HepG2 (cell line): Measurements from ENCODE around the gene H6PD. TPM values are rescaled to one million over a fixed set of nuclear protein-coding genes. Genes with fewer than 3 reads are reported as not detected.

Experiments
- CCDC6 ChIP-seq: sonication (generic); formaldehyde crosslinking; IDR thresholded peaks from 2 replicates; pipeline ENCODE4 v1.8.1; 2022; ENCODE audit warnings: mild to moderate bottlenecking, missing genetic modification reagents, moderate library complexity
- FOXO1 ChIP-seq: sonication (generic); formaldehyde crosslinking; IDR thresholded peaks from 2 replicates; pipeline ENCODE4 v1.4.0; 2020; ENCODE audit warnings: missing genetic modification reagents
- HIVEP1 ChIP-seq: sonication (generic); formaldehyde crosslinking; IDR thresholded peaks from 2 replicates; pipeline ENCODE4 v1.4.0; 2020; ENCODE audit warnings: mild to moderate bottlenecking, missing genetic modification reagents
- HOXA9 ChIP-seq: sonication (generic); formaldehyde crosslinking; IDR thresholded peaks from 2 replicates; pipeline ENCODE4 v1.8.1; 2022; ENCODE audit warnings: missing genetic modification reagents, mild to moderate bottlenecking, moderate library complexity, borderline replicate concordance
- IRX3 ChIP-seq: sonication (generic); formaldehyde crosslinking; IDR thresholded peaks from 2 replicates; pipeline ENCODE4 v1.8.1; 2023; ENCODE audit warnings: mild to moderate bottlenecking, low read depth, missing genetic modification reagents, borderline replicate concordance
- MAFF ChIP-seq: IDR thresholded peaks from 2 replicates; pipeline ENCODE4 v1.6.1; 2011; ENCODE audit warnings: low read depth, low read length, improper control_type of control experiment
- MXD4 ChIP-seq: IDR thresholded peaks from 2 replicates; pipeline ENCODE4 v1.6.1; 2016; ENCODE audit warnings: mild to moderate bottlenecking, missing biosample characterization, missing genetic modification reagents
- MXI1 ChIP-seq: IDR thresholded peaks from 3 replicates; pipeline ENCODE4 v1.6.1; 2012; ENCODE audit warnings: low read depth, low read length, inconsistent platforms, borderline replicate concordance
- PRPF4 ChIP-seq: fragments of 200-400 bp; formaldehyde crosslinking; IDR thresholded peaks from 2 replicates; pipeline ENCODE4 v1.6.1; 2016; ENCODE audit warnings: low read length, low read depth; ENCODE audit not compliant: poor library complexity, severe bottlenecking
- PTBP1 ChIP-seq: fragments of 200-400 bp; formaldehyde crosslinking; IDR thresholded peaks from 2 replicates; pipeline ENCODE4 v1.6.1; 2018; ENCODE audit warnings: low read length, low read depth; ENCODE audit not compliant: poor library complexity, severe bottlenecking
- RXRA ChIP-seq: sonication (generic); formaldehyde crosslinking; IDR thresholded peaks from 2 replicates; pipeline ENCODE4 v1.5.1; 2020; ENCODE audit warnings: missing genetic modification reagents
- SALL1 ChIP-seq: sonication (generic); formaldehyde crosslinking; IDR thresholded peaks from 2 replicates; pipeline ENCODE4 v1.8.0; 2022; ENCODE audit warnings: mild to moderate bottlenecking, missing genetic modification reagents
- SP140L ChIP-seq: sonication (generic); formaldehyde crosslinking; IDR thresholded peaks from 2 replicates; pipeline ENCODE4 v1.4.0; 2020; ENCODE audit warnings: missing genetic modification reagents, borderline replicate concordance
- ZBTB21 ChIP-seq: sonication (generic); formaldehyde crosslinking; IDR thresholded peaks from 2 replicates; pipeline ENCODE4 v1.4.0; 2020; ENCODE audit warnings: missing genetic modification reagents
- ZNF124 ChIP-seq: sonication (generic); formaldehyde crosslinking; IDR thresholded peaks from 2 replicates; pipeline ENCODE4 v1.4.0; 2020; ENCODE audit warnings: missing genetic modification reagents
- ZNF230 ChIP-seq: sonication (generic); formaldehyde crosslinking; IDR thresholded peaks from 2 replicates; pipeline ENCODE4 v1.4.0; 2020; ENCODE audit warnings: mild to moderate bottlenecking, missing genetic modification reagents
- ZNF331 ChIP-seq: sonication (generic); formaldehyde crosslinking; IDR thresholded peaks from 2 replicates; pipeline ENCODE4 v1.4.0; 2020; ENCODE audit warnings: missing genetic modification reagents
- ZNF768 ChIP-seq: sonication (generic); formaldehyde crosslinking; IDR thresholded peaks from 2 replicates; pipeline ENCODE4 v1.4.0; 2020; ENCODE audit warnings: missing genetic modification reagents
- ZSCAN31 ChIP-seq: sonication (generic); formaldehyde crosslinking; IDR thresholded peaks from 2 replicates; pipeline ENCODE4 v1.5.0; 2020; ENCODE audit warnings: low read depth, mild to moderate bottlenecking, missing genetic modification reagents
- polyA plus RNA-seq, 8 experiments: library from polyadenylated mRNA; depleted of rRNA in 3 of 8; stranded (reverse) in 7 of 8; unstranded in 1 of 8; fragments of >200 nt; fragmentation: Illumina TruSeq in 4 of 8; extraction: Trizol in 4 of 8; gene quantifications; 2 replicates each; pipeline versions ENCODE4 v1.2.1 to v1.2.3, GENCODE V29; 2011 to 2016; ENCODE audit warnings: low read depth in 4 of 8, missing spikeins in 1 of 8, mixed read lengths in 1 of 8; ENCODE audit not compliant: insufficient read depth in 1 of 8
- total RNA-seq, 5 experiments: library from RNA; depleted of rRNA; stranded (reverse); fragments of >200 nt; fragmentation: Illumina TruSeq; extraction: Trizol; gene quantifications; 2 replicates each; pipeline ENCODE4 v1.2.3, GENCODE V29; 2016; ENCODE audit warnings: low read depth in 1 of 5
- TF ChIP-seq, protein P1 (sequence below): sonication (generic); formaldehyde crosslinking; IDR thresholded peaks from 2 replicates; pipeline ENCODE4 v1.5.0; 2020; ENCODE audit warnings: missing genetic modification reagents
- TF ChIP-seq, protein P2 (sequence below): sonication (generic); formaldehyde crosslinking; IDR thresholded peaks from 2 replicates; pipeline ENCODE4 v1.5.1; 2020; ENCODE audit warnings: missing genetic modification reagents, mild to moderate bottlenecking, borderline replicate concordance
- TF ChIP-seq, protein P3 (sequence below): sonication (generic); formaldehyde crosslinking; IDR thresholded peaks from 2 replicates; pipeline ENCODE4 v1.4.0; 2020; ENCODE audit warnings: low read depth, mild to moderate bottlenecking, missing genetic modification reagents
- TF ChIP-seq, protein P4 (sequence below): sonication (generic); formaldehyde crosslinking; IDR thresholded peaks from 2 replicates; pipeline ENCODE4 v1.5.1; 2020; ENCODE audit warnings: mild to moderate bottlenecking, missing genetic modification reagents

Gene H6PD
- total and polyA plus RNA-seq, 2 of the 13 experiments (the other 11 are each of a cell fraction or from before 2014, with no cell fraction given), result 9.3 to 14.1 TPM

- TF ChIP-seq ZBTB21 (peak; percentile 82), FOXO1 (CRISPR knock-in tag) (peak; percentile 76), HOXA9 (0 out of 2 replicates have a peak, but pooled peaks have one; percentile 70), SALL1 (peak; percentile 87), MXD4 (CRISPR knock-in tag) (peak; percentile 40; the same call in 1 of the 2 replicates), ZNF124 (CRISPR knock-in tag) (peak; percentile 48), MAFF (no peak), CCDC6 (CRISPR knock-in tag) (peak; percentile 89; the same call in 1 of the 2 replicates), ZNF768 (CRISPR knock-in tag) (peak; percentile 66), PTBP1 (no peak), SP140L (CRISPR knock-in tag) (no peak), ZNF230 (no peak), PRPF4 (no peak), IRX3 (no peak), HIVEP1 (CRISPR knock-in tag) (peak; percentile 23; the same call in 1 of the 2 replicates), ZNF331 (CRISPR knock-in tag) (peak; percentile 91), RXRA (CRISPR knock-in tag) (peak; percentile 95), MXI1 (peak; percentile 72; the same call in 1 of the 3 replicates), ZSCAN31 (peak; percentile 59; the same call in 1 of the 2 replicates)
- TF ChIP-seq, protein P1, sequence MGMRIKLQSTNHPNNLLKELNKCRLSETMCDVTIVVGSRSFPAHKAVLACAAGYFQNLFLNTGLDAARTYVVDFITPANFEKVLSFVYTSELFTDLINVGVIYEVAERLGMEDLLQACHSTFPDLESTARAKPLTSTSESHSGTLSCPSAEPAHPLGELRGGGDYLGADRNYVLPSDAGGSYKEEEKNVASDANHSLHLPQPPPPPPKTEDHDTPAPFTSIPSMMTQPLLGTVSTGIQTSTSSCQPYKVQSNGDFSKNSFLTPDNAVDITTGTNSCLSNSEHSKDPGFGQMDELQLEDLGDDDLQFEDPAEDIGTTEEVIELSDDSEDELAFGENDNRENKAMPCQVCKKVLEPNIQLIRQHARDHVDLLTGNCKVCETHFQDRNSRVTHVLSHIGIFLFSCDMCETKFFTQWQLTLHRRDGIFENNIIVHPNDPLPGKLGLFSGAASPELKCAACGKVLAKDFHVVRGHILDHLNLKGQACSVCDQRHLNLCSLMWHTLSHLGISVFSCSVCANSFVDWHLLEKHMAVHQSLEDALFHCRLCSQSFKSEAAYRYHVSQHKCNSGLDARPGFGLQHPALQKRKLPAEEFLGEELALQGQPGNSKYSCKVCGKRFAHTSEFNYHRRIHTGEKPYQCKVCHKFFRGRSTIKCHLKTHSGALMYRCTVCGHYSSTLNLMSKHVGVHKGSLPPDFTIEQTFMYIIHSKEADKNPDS (CRISPR knock-in tag), result no peak
- TF ChIP-seq, protein P2, sequence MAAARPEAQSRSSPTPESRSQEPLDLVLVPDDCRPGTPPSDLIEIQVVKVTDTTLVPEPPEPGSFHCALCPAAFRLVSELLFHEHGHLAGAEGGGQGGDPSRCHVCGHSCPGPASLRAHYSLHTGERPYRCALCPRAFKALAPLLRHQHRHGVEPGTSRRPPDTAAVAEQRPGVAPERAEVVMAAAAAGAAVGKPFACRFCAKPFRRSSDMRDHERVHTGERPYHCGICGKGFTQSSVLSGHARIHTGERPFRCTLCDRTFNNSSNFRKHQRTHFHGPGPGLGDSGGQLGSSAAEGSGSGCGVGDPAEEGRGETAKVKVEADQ, result no peak; the same call in 1 of the 2 replicates
- TF ChIP-seq, protein P3, sequence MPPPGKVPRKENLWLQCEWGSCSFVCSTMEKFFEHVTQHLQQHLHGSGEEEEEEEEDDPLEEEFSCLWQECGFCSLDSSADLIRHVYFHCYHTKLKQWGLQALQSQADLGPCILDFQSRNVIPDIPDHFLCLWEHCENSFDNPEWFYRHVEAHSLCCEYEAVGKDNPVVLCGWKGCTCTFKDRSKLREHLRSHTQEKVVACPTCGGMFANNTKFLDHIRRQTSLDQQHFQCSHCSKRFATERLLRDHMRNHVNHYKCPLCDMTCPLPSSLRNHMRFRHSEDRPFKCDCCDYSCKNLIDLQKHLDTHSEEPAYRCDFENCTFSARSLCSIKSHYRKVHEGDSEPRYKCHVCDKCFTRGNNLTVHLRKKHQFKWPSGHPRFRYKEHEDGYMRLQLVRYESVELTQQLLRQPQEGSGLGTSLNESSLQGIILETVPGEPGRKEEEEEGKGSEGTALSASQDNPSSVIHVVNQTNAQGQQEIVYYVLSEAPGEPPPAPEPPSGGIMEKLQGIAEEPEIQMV (CRISPR knock-in tag), result peak; percentile 43; the same call in 1 of the 2 replicates
- TF ChIP-seq, protein P4, sequence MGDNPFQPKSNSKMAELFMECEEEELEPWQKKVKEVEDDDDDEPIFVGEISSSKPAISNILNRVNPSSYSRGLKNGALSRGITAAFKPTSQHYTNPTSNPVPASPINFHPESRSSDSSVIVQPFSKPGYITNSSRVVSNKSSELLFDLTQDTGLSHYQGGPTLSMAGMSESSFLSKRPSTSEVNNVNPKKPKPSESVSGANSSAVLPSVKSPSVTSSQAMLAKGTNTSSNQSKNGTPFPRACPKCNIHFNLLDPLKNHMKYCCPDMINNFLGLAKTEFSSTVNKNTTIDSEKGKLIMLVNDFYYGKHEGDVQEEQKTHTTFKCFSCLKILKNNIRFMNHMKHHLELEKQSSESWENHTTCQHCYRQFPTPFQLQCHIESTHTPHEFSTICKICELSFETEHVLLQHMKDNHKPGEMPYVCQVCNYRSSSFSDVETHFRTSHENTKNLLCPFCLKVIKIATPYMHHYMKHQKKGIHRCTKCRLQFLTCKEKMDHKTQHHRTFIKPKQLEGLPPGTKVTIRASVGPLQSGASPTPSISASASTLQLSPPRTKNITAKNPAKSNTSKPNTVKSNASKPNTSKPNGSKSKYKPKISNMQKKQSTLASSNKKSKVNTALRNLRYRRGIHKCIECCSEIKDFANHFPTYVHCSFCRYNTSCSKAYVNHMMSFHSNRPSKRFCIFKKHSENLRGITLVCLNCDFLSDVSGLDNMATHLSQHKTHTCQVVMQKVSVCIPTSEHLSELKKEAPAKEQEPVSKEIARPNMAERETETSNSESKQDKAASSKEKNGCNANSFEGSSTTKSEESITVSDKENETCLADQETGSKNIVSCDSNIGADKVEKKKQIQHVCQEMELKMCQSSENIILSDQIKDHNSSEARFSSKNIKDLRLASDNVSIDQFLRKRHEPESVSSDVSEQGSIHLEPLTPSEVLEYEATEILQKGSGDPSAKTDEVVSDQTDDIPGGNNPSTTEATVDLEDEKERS (CRISPR knock-in tag), result peak; percentile 24; the same call in 1 of the 2 replicates
These were observed 1.2 kb upstream of the H6PD start (continued) for GRCh38 chr1:9233241-9233941.
